GM18867 (cell line): ENCODE measurements around the gene DDX1.

Experiments used
- ATAC-seq: cut with Tn5 transposase; IDR thresholded peaks from one replicate; pipeline ENCODE4 v1.9.1; 2021; ENCODE audit warnings: mild to moderate bottlenecking, moderate library complexity; ENCODE audit not compliant: unreplicated experiment

The DDX1 gene

GRCh38 chr2:15561574-15562344 is 29.9 kb upstream of the DDX1 start:
- peak; percentile 34 for ATAC-seq

DNA sequence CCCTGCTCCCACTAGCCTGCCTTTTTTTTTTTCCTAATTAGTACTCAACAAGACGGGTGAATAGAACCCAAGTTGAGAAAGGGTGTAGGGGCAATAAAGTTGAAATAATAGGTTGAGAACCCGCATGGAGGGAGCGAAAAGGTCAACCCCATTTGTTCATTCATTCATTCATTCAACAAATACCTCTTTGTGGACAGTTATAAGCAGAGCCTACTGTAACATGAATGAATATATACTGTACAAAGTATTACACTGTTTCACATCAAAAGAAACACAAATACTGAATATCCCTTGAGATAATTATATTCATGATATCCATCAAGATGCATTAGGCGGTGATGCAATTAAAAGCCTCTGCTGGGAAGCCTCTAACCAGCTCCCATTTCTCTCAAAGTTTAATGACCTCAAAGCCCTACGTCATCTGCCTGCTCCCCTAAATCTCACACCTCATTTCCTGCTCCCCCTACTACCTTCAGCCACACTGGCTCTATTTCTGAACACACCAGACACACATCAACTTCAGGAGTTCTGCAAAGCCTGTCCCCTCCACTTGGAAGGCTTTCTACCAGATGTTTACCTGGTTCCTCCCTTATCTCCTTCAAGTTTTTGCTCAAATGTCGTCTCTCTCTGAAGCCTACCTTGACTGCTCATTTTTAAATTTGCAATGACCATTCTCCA is 29.2 kb upstream of the DDX1 start:
- no peak for ATAC-seq

DNA sequence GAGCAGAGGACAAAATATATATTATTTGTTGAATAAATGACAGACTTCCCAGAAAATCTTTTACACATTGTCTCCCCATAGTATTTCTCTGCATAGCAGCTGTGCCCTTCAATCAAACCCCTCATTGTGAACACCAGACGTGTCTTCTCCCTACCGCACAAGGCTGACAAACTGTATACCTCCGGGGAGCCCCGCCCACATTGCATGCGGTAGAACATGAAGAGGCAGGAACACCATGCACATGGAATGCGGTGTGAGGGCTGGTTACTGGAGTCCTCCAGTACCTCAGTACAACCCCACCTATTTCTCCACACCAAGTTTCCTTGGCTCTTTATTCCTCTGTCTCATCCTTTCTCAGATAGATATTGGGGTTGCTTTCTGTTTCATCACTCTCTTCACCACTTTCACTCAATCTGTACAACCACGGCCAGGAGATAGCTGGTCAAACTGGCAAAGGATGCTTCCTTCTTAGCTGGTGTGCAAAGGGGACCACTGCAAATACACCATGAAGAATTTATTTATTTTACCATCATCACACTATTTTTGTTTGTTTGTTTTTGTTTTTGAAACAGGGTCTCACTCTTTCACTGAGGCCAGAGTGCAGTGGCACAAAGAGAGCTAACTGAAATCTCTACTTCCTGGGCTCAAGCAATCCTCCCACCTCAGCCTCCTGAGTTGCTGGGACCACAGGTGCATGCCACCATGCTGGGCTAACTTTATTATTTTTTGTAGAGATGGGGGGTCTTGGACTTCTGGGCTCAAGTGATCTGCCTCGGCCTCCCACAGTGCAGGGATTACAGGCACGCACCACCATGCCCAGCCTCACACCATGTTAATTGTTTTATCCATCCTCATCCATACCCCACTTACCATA is 28.2 kb upstream of the DDX1 start:
- no peak for ATAC-seq

GRCh38 chr2:15565392-15565791 is 26.3 kb upstream of the DDX1 start:
- no peak for ATAC-seq

DNA sequence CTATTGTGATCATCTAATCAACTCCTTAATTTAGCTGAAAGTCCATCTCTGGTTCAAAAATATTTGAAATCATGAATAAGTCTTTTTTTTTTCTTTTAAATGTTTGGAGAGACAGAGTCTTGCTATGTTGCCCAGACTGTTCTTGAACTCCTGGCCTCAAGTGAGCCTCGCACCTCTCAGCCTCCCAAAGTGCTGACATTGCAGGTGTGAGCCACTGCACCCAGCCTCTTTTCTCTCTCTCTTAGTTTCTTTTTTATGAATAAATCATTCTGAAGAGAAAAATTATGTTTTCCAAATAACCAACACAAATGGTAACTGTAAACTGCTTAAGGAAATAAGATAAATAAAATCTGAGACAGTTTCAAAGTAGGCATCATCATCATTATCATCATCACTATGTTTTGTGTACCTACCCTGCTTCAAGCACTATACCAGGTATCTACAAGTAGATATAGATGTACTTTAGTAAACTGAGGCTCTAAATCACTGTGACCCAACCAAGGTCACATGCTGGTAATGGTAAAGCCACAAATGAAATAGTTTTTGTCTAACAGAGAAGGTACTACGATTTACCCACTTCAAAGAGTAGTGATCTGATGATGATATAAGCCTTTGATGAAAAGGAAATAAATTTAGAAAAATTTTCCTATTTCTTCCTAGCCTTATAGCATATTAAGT is 25.5 kb upstream of the DDX1 start:
- ATAC-seq, result no peak

- ATAC-seq, result no peak
These were observed 24.8 kb upstream of the DDX1 start for GRCh38 chr2:15566912-15567311.

- ATAC-seq, result no peak
These were observed 22.8 kb upstream of the DDX1 start for GRCh38 chr2:15568874-15569273.

- no peak for ATAC-seq
These were observed 21.6 kb upstream of the DDX1 start for GRCh38 chr2:15570104-15570503.

- ATAC-seq, result no peak
These were observed 19.9 kb upstream of the DDX1 start for GRCh38 chr2:15571729-15572128.

DNA sequence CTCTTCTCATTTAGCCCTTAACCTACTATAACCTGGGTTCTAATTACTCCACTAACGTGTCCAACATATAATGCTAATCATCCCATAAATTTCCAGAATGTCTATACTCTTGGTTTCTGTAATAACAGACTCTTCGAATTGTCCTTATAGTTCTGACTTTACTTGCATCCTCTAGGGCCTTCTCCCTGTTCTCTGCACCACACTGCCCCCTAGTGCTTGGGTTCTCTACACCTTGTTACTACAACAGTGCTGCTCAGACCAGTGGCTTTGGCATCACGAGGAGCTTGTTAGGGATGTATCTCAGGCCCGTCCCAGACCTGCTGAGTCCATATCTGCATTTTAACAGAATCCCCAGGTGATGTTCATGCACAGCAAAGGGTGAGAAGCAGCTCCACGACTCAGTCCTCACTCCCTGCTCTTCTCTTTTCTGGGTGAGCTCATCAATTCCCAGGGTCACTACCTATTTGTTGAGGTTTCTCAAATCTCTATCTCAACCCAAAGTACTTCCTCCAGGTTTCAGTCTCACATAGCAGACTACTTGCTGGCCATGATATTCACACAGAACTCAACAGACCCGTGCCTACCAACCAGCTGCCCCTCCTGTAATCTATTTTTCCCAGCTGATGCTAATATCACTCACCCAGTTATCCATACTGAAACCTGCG is 14.5 kb upstream of the DDX1 start:
- ATAC-seq, result peak; percentile 97

DNA sequence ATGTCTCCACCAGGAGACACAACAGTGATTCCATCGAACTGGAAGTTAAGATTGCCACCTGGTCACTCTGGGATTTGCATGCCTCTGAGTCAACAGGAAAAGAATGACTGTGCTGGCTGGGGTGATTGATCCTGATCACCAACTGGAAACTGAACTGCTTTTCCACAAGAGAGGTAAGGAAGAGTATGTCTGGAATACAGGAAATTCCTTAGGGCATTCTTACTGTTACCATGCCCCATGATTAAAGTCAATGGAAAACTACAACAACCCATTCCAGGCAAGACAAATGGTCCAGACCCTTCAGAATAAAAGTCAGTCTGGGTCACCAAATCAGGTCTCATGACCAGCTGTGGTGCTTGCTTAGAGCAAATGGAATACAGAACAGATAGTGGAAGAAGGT is 12.0 kb upstream of the DDX1 start:
- ATAC-seq, result no peak

DNA sequence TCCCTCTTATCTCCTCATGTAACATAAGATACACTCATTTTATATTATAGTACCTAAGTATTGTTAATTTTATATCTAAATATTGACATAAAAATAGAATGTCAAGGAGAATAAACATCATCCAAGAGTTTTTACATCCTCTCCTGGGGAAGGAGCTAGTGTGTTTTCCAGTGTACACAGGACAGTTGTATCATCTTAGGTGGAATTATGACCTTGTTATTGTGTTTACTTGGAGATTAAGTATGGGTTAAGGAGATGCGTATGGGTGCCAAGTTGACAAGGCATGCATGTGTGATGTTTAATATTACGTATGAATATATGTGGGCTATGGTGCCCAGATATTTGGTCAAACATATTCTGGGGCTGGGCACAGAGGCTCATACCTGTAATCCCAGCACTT is 11.2 kb upstream of the DDX1 start:
- no peak for ATAC-seq

- ATAC-seq, result peak; percentile 68
These were observed 8.8 kb upstream of the DDX1 start for GRCh38 chr2:15582710-15583357.

GRCh38 chr2:15583826-15584225 is 7.8 kb upstream of the DDX1 start:
- no peak for ATAC-seq

- ATAC-seq, result no peak
These were observed 7.4 kb upstream of the DDX1 start for GRCh38 chr2:15584316-15584715.

GRCh38 chr2:15584767-15585469 is 6.8 kb upstream of the DDX1 start:
- ATAC-seq, result no peak

DNA sequence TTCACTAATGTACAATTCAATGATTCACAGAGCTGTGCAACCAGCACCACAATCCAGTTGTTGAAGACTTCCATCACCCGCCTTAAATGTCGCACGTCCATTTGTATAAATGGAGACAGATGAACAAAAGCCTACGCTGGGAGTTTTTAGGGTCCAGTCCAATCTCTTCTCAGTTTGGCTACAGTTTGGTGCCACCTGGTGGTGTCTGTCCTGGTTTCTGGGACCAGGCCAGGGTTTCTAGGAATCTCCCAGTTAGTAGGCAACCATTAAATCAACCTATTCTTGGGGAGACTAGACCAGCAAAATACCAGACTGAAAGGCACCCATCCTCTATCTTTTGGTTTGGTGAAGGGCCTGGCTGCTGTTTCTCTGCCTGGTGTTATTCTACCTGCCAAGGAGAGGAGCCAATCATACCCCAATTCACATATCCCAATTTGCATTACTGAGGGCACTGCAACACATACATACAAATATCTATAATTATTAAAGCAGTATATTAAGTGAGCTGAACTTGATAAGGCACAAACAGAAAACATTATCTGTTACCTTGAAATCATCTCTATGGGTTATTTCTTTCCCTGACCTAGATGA is 3.2 kb upstream of the DDX1 start:
- no peak for ATAC-seq

DNA sequence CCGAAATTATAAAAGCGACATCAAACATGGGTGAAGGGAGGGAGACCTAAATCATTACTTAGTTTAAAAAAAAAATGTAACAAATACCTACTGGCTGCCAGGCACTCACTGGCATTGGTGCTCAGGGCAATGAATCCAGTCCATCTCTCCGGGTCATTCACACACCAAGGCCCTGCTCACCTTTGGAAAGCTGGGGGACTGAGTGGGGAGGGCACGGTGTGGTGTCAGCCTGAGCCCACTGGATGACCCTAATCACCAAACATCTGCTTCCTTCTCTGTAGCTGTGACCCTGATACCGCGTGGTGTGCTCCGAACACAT is 336 bp upstream of the DDX1 start:
- ATAC-seq, result no peak

DNA sequence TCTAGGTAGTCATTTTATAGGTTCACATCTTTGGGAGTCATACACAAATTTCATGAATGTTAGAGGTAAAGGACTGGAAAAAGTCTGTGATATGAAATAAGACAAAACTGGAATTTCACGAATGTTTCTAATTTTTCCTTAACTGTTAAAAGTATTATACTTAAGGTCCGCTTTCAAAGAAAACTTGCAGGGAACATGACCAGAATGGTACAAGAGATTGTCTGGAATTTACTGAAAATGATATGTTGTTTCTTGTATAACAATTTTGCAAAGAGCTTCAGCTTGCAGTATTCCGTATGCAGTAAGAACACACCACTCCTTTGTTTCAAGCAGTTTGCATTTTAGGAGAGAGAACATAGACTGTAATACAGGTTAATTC is 1.6 kb downstream of the DDX1 start:
- ATAC-seq, result no peak
